Measurements from ENCODE around the gene UBE2O. TPM values are rescaled to one million over a fixed set of nuclear protein-coding genes. Genes with fewer than 3 reads are reported as not detected.

The UBE2O gene
- total and polyA plus RNA-seq, 4 donors, result 3.3 to 71.5 (median 9.2) TPM

GRCh38 chr17:76478097-76478496 is 25.1 kb upstream of the UBE2O start:
- 95% methylated on average over 10 of the region's 10 CpGs for WGBS
- no peak overlapping the region for H3K4me3 ChIP-seq (ENCODE audit: low read depth in 1 of 3, low read length in 3 of 3)
- H3K9ac ChIP-seq (ENCODE audit: low read depth in 1 of 2, low read length in 2 of 2), result no peak overlapping the region
- no peak overlapping the region for H3K27ac ChIP-seq (ENCODE audit: low read depth in 1 of 2, low read length in 2 of 2)
- DNase-seq (ENCODE audit: low spot score), result no peak
- no peaks in the 10 kb centered on the region for H3K9me3 ChIP-seq (ENCODE audit: control insufficient read depth in 4 of 4, low read length in 3 of 4)
- H3K4me1 ChIP-seq (ENCODE audit: control insufficient read depth in 4 of 4, insufficient read depth in 4 of 4, low read length in 3 of 4), result no peaks in the 10 kb centered on the region
- peaks cover 0 to 15% (median 4%) of the 10 kb centered on the region in 4 donors for H3K36me3 ChIP-seq (ENCODE audit: control insufficient read depth in 4 of 4, insufficient read depth in 3 of 4, low read depth in 1 of 4, low read length in 3 of 4)
- TF ChIP-seq EGR1 (IDR thresholded peaks at IDR 0.05; ENCODE audit: low read depth in 2 of 2), result no peak
- no peaks in the 10 kb centered on the region for H3K27me3 ChIP-seq (ENCODE audit: control insufficient read depth in 4 of 4, insufficient read depth in 4 of 4, low read length in 3 of 4)

GRCh38 chr17:76477576-76477975 is 24.6 kb upstream of the UBE2O start:
- no peaks in the 10 kb centered on the region for H3K27me3 ChIP-seq (ENCODE audit: control insufficient read depth in 4 of 4, insufficient read depth in 4 of 4, low read length in 3 of 4)
- TF ChIP-seq FOXA2 (IDR thresholded peaks at IDR 0.05), result no peak
- TF ChIP-seq YY1 (IDR thresholded peaks at IDR 0.05), result no peak
- no peak for TF ChIP-seq NR2F2 (IDR thresholded peaks at IDR 0.05)
- no peak for TF ChIP-seq REST (IDR thresholded peaks at IDR 0.05)
- no peak for TF ChIP-seq JUND (IDR thresholded peaks at IDR 0.05)
- no peak for TF ChIP-seq GABPA (IDR thresholded peaks at IDR 0.05 in 1 of 2, conservative IDR thresholded peaks at IDR 0.05 in 1 of 2)
- no peak for TF ChIP-seq EGR1 (IDR thresholded peaks at IDR 0.05; ENCODE audit: low read depth in 2 of 2)
- no peak for TF ChIP-seq RAD21 (IDR thresholded peaks at IDR 0.05)
- no peak for TF ChIP-seq CTCF (IDR thresholded peaks at IDR 0.05; ENCODE audit: low read depth, low read length, missing input control)
- no peak for TF ChIP-seq HNF4G (IDR thresholded peaks at IDR 0.05)
- TF ChIP-seq ZBTB33 (IDR thresholded peaks at IDR 0.05), result no peak
- TF ChIP-seq ATF3 (IDR thresholded peaks at IDR 0.05), result no peak
- no peak for TF ChIP-seq RXRA (IDR thresholded peaks at IDR 0.05)
- TF ChIP-seq SP1 (IDR thresholded peaks at IDR 0.05), result no peak
- no peak for TF ChIP-seq TAF1 (conservative IDR thresholded peaks at IDR 0.05)
- TF ChIP-seq MAX (IDR thresholded peaks at IDR 0.05), result no peak
- no peak for TF ChIP-seq FOXA1 (IDR thresholded peaks at IDR 0.05)
- TF ChIP-seq HNF4A (conservative IDR thresholded peaks at IDR 0.05), result no peak
- peaks cover 0 to 20% (median 7%) of the 10 kb centered on the region in 4 donors for H3K36me3 ChIP-seq (ENCODE audit: control insufficient read depth in 4 of 4, insufficient read depth in 3 of 4, low read depth in 1 of 4, low read length in 3 of 4)
- WGBS, result 92% methylated on average over 15 of the region's 15 CpGs
- H3K4me3 ChIP-seq (ENCODE audit: low read depth in 1 of 3, low read length in 3 of 3), result no peak overlapping the region
- DNase-seq (ENCODE audit: low spot score), result no peak
- no peaks in the 10 kb centered on the region for H3K9me3 ChIP-seq (ENCODE audit: control insufficient read depth in 4 of 4, low read length in 3 of 4)
- no peak overlapping the region for H3K9ac ChIP-seq (ENCODE audit: low read depth in 1 of 2, low read length in 2 of 2)
- H3K4me1 ChIP-seq (ENCODE audit: control insufficient read depth in 4 of 4, insufficient read depth in 4 of 4, low read length in 3 of 4), result no peaks in the 10 kb centered on the region
- no peak overlapping the region for H3K27ac ChIP-seq (ENCODE audit: low read depth in 1 of 2, low read length in 2 of 2)

Measured in liver (tissue), 9 donors.